Measurements from ENCODE around the gene LRRK1.

- TF ChIP-seq CTCF (IDR thresholded peaks at IDR 0.05): no peak
- no peak for TF ChIP-seq POLR2A (IDR thresholded peaks at IDR 0.05)
Measured at GRCh38 chr15:101029971-101030661, 111.0 kb downstream of the LRRK1 start.
